Fibroblast of mammary gland (primary cell): Measurements from ENCODE around the gene LGR4.

ENCODE experiments used
- DNase-seq: peaks from one replicate; pipeline ENCODE4 v3.0.0-alpha.2; 2010; ENCODE audit warnings: low read depth
- H3K4me3 ChIP-seq: 2 replicates; pipeline ENCODE4 v1.5.1; 2011; ENCODE audit warnings: low read depth, mild to moderate bottlenecking, low read length, moderate library complexity; ENCODE audit not compliant: control insufficient read depth
- TF ChIP-seq, protein P1 (sequence below): conservative IDR thresholded peaks from 2 replicates; pipeline ENCODE4 v1.5.1; 2011; ENCODE audit warnings: low read depth, low read length, inconsistent platforms; ENCODE audit not compliant: control insufficient read depth, insufficient read depth

The LGR4 gene

GRCh38 chr11:27405134-27405533, 67.5 kb downstream of the LGR4 start:
- DNase-seq, result no peak
- TF ChIP-seq, protein P1, sequence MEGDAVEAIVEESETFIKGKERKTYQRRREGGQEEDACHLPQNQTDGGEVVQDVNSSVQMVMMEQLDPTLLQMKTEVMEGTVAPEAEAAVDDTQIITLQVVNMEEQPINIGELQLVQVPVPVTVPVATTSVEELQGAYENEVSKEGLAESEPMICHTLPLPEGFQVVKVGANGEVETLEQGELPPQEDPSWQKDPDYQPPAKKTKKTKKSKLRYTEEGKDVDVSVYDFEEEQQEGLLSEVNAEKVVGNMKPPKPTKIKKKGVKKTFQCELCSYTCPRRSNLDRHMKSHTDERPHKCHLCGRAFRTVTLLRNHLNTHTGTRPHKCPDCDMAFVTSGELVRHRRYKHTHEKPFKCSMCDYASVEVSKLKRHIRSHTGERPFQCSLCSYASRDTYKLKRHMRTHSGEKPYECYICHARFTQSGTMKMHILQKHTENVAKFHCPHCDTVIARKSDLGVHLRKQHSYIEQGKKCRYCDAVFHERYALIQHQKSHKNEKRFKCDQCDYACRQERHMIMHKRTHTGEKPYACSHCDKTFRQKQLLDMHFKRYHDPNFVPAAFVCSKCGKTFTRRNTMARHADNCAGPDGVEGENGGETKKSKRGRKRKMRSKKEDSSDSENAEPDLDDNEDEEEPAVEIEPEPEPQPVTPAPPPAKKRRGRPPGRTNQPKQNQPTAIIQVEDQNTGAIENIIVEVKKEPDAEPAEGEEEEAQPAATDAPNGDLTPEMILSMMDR, result no peak
- H3K4me3 ChIP-seq, result no peak overlapping the region

- TF ChIP-seq, protein P1, result no peak
- no peak overlapping the region for H3K4me3 ChIP-seq
- no peak for DNase-seq
Measured at GRCh38 chr11:27404427-27404826, 68.2 kb downstream of the LGR4 start.

DNA sequence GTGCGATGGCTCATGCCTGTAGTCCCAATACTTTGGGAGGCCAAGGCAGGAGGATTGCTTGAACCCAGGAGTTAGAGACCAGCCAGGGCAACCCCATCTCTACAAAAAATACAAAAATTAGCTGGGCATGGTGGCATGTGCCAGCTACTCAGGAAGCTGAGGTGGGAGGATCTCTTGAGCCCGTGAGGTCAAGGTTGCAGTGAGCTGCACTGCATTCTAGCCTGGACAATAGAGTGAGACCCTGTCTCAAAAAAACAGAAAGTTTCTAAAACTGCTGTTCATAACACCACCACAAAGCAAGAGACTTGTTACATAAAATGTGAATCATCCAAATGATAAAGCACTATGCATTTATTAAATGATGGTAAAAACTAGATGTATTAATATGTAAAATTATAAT, 69.4 kb downstream of the LGR4 start:
- no peak overlapping the region for H3K4me3 ChIP-seq
- no peak for DNase-seq
- TF ChIP-seq, protein P1, result no peak

GRCh38 chr11:27402450-27402849, 70.1 kb downstream of the LGR4 start:
- no peak overlapping the region for H3K4me3 ChIP-seq
- TF ChIP-seq, protein P1, result no peak
- DNase-seq, result no peak

DNA sequence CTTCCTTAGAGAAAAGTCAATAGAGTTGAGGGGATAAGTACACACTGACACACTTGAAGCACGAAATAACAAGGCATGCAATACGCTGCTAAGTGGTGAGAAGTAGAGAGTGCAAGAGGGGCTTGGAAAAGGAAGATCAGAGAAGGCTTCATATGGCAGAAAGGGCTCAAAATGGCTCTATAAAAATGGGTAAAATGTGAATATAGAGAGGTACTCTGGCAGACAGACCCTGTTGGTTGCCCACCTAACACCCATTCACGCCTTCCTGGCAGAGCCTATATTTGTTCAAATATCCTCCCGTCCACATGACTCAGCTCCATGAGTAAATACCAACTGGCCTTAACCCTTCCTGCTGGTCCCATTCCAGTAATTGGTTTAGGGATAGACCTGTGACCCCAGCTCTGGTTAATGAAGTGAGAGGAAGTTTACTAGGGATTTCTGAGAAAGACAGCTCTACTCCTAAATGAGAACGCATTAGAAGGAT, 70.7 kb downstream of the LGR4 start:
- DNase-seq, result no peak
- no peak overlapping the region for H3K4me3 ChIP-seq
- TF ChIP-seq, protein P1, result no peak

GRCh38 chr11:27401280-27401832, 71.2 kb downstream of the LGR4 start:
- H3K4me3 ChIP-seq, result no peak overlapping the region
- TF ChIP-seq, protein P1, result no peak
- DNase-seq, result no peak

DNA sequence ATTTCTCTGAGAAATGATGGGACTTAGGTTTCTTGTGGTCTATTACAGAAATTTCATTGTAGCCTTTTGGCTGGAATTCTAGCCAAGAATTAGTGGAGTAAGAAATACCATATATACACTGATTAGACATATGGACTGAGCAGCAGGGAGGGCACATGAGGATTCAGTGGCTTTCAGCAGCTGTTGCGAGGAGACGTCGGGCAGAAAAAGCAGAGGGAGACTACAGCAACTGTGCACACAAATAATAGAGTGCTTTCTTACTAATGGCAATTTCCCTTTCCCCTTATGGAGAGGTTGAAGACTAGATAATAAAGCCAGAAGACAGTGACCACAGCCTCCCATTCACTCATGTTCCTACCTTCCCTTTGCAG, 74.2 kb downstream of the LGR4 start:
- TF ChIP-seq, protein P1, result no peak
- H3K4me3 ChIP-seq, result no peak overlapping the region
- no peak for DNase-seq
